ENCODE measurements around the gene DNAH8.

Gene DNAH8

GRCh38 chr6:39056681-39057080 is 341.6 kb downstream of the DNAH8 start:
- DNase-seq, result no peak

- DNase-seq, result no peak
Observed at GRCh38 chr6:39057251-39058155, 342.4 kb downstream of the DNAH8 start.

GRCh38 chr6:39058471-39059147 is 343.5 kb downstream of the DNAH8 start:
- DNase-seq, result no peak

GRCh38 chr6:39059496-39060310 is 344.6 kb downstream of the DNAH8 start:
- no peak for DNase-seq

- DNase-seq, result no peak
Observed at GRCh38 chr6:39060467-39061160, 345.5 kb downstream of the DNAH8 start.

- DNase-seq, result no peak
Observed at GRCh38 chr6:39061182-39061581, 346.1 kb downstream of the DNAH8 start.

- no peak for DNase-seq
Observed at GRCh38 chr6:39061588-39061987, 346.5 kb downstream of the DNAH8 start.

- DNase-seq, result no peak
Observed at GRCh38 chr6:39062014-39062740, 347.1 kb downstream of the DNAH8 start.

GRCh38 chr6:39063526-39063925 is 348.4 kb downstream of the DNAH8 start:
- no peak for DNase-seq

GRCh38 chr6:39065561-39065960 is 350.4 kb downstream of the DNAH8 start:
- no peak for DNase-seq

GRCh38 chr6:39068391-39068790 is 353.3 kb downstream of the DNAH8 start:
- DNase-seq, result no peak

GRCh38 chr6:39072830-39073229 is 357.7 kb downstream of the DNAH8 start:
- no peak for DNase-seq

GRCh38 chr6:39073471-39074355 is 358.6 kb downstream of the DNAH8 start:
- no peak for DNase-seq

GRCh38 chr6:39074486-39074885 is 359.4 kb downstream of the DNAH8 start:
- no peak for DNase-seq

- no peak for DNase-seq
Observed at GRCh38 chr6:39075010-39075686, 360.0 kb downstream of the DNAH8 start.

GRCh38 chr6:39075807-39076622 is 360.9 kb downstream of the DNAH8 start:
- no peak for DNase-seq

GRCh38 chr6:39076623-39077535 is 361.8 kb downstream of the DNAH8 start:
- DNase-seq, result no peak

GRCh38 chr6:39077882-39078594 is 362.9 kb downstream of the DNAH8 start:
- no peak for DNase-seq

All from NCI-H345 (cell line).